Trophoblast cell (in vitro differentiated cells and primary cell): ENCODE measurements around the gene PDXP.
"Not testable (repeated sequence)": the region's sequence is repeated elsewhere in the genome, so short reads cannot be mapped to it uniquely, and the experiment has no call there.

Experiments used
- DNase-seq, 2 donors: peaks; one replicate each; pipeline ENCODE4 v3.0.0-alpha.2; 2016
- H2AFZ ChIP-seq: 2 replicates; pipeline ENCODE4 v1.6.1; 2013; ENCODE audit warnings: low read length, moderate library complexity, mild to moderate bottlenecking; ENCODE audit not compliant: insufficient read depth, poor library complexity
- H2AK5ac ChIP-seq: 2 replicates; pipeline ENCODE4 v1.6.1; 2013; ENCODE audit warnings: mild to moderate bottlenecking, low read length
- H2BK120ac ChIP-seq: 2 replicates; pipeline ENCODE4 v1.6.1; 2013; ENCODE audit warnings: low read length, mild to moderate bottlenecking, moderate library complexity; ENCODE audit not compliant: insufficient read depth, poor library complexity
- H2BK12ac ChIP-seq: 2 replicates; pipeline ENCODE4 v1.6.1; 2013; ENCODE audit warnings: mild to moderate bottlenecking, low read length, moderate library complexity
- H2BK5ac ChIP-seq: 2 replicates; pipeline ENCODE4 v1.6.1; 2013; ENCODE audit warnings: low read length, low read depth, moderate library complexity, mild to moderate bottlenecking; ENCODE audit not compliant: poor library complexity
- H3K14ac ChIP-seq: 2 replicates; pipeline ENCODE4 v1.6.1; 2013; ENCODE audit warnings: mild to moderate bottlenecking, low read length
- H3K18ac ChIP-seq: 2 replicates; pipeline ENCODE4 v1.6.1; 2013; ENCODE audit warnings: mild to moderate bottlenecking, low read length
- H3K23ac ChIP-seq: 2 replicates; pipeline ENCODE4 v1.6.1; 2013; ENCODE audit warnings: low read length
- H3K27ac ChIP-seq: 2 replicates; pipeline ENCODE4 v1.5.1; 2013; ENCODE audit warnings: low read depth, mild to moderate bottlenecking, inconsistent platforms, low read length, moderate library complexity
- H3K27me3 ChIP-seq: 2 replicates; pipeline ENCODE4 v1.6.1; 2013; ENCODE audit warnings: inconsistent platforms, mild to moderate bottlenecking, low read length, moderate library complexity; ENCODE audit not compliant: insufficient read depth
- H3K36me3 ChIP-seq, 2 experiments: 1 replicate in 1 of 2; 2 replicates in 1 of 2; pipeline ENCODE4 v1.6.1; 2013; ENCODE audit warnings: low read length in 2 of 2, mild to moderate bottlenecking in 2 of 2, moderate library complexity in 1 of 2; ENCODE audit not compliant: insufficient read depth in 2 of 2, control insufficient read depth in 1 of 2
- H3K4ac ChIP-seq: 2 replicates; pipeline ENCODE4 v1.6.1; 2013; ENCODE audit warnings: low read depth, mild to moderate bottlenecking, low read length, moderate library complexity
- H3K4me1 ChIP-seq, 2 experiments: 1 replicate in 1 of 2; 2 replicates in 1 of 2; pipeline ENCODE4 v1.6.1; 2013; ENCODE audit warnings: low read length in 2 of 2, mild to moderate bottlenecking in 2 of 2, moderate library complexity in 1 of 2; ENCODE audit not compliant: insufficient read depth in 2 of 2, control insufficient read depth in 1 of 2
- H3K4me2 ChIP-seq: 2 replicates; pipeline ENCODE4 v1.6.1; 2013; ENCODE audit warnings: inconsistent platforms, mild to moderate bottlenecking, low read length, moderate library complexity
- H3K4me3 ChIP-seq: 2 replicates; pipeline ENCODE4 v1.5.1; 2013; ENCODE audit warnings: mild to moderate bottlenecking, low read depth, low read length, inconsistent platforms
- H3K79me1 ChIP-seq: one replicate; pipeline ENCODE4 v1.6.1; 2013; ENCODE audit warnings: low read length
- H3K79me2 ChIP-seq: 2 replicates; pipeline ENCODE4 v1.6.1; 2013; ENCODE audit warnings: low read length, mild to moderate bottlenecking; ENCODE audit not compliant: control insufficient read depth, insufficient read depth, poor library complexity
- H3K9ac ChIP-seq: 2 replicates; pipeline ENCODE4 v1.6.1; 2013; ENCODE audit warnings: mild to moderate bottlenecking, low read length
- H3K9me3 ChIP-seq: 2 replicates; pipeline ENCODE4 v1.6.1; 2013; ENCODE audit warnings: low read depth, mild to moderate bottlenecking, control low read depth, inconsistent platforms, low read length; ENCODE audit not compliant: insufficient read depth
- H4K12ac ChIP-seq: 2 replicates; pipeline ENCODE4 v1.6.1; 2013; ENCODE audit warnings: low read depth, mild to moderate bottlenecking, low read length, moderate library complexity
- H4K8ac ChIP-seq: 2 replicates; pipeline ENCODE4 v1.6.1; 2013; ENCODE audit warnings: low read depth, mild to moderate bottlenecking, low read length, moderate library complexity
- H4K91ac ChIP-seq: one replicate; pipeline ENCODE4 v1.6.1; 2013; ENCODE audit warnings: low read depth, mild to moderate bottlenecking, low read length, moderate library complexity
- WGBS: extraction: QIAGEN DNeasy Blood & Tissue Kit; methylation state at CpG from one replicate; pipeline ENCODE4 v1.1.7; 2013; ENCODE audit warnings: missing lambda C conversion rate; ENCODE audit not compliant: insufficient read length, insufficient coverage; ENCODE audit errors: extremely low coverage; 5-methylcytosine and 5-hydroxymethylcytosine counted together

PDXP gene

DNA sequence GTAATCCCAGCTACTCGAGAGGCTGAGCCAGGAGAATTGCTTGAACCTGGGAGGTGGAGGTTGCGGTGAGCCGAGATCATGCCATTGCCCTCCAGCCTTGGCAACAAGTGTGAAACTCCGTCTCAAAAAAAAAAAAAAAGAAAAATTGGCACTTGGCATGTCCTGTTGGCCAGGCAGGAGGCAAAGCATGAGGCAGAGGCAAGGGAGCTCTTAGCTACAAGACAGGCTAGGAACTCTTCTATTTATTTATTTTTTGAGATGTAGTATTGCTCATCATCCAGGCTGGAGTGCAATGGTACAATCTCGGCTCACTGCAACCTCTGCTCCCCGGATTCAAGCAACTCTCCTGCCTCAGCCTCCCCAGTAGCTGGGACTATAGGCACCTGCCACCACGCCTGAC lies 35.6 kb downstream of the PDXP start:
- not testable (repeated sequence) for H3K23ac ChIP-seq, H3K9ac ChIP-seq, H3K4me2 ChIP-seq, H3K4me1 ChIP-seq, H2BK120ac ChIP-seq, H2BK5ac ChIP-seq, H3K4me3 ChIP-seq, H3K4ac ChIP-seq, H2AFZ ChIP-seq, H4K8ac ChIP-seq, H3K79me2 ChIP-seq, H2BK12ac ChIP-seq, H4K91ac ChIP-seq, DNase-seq, H3K9me3 ChIP-seq, H3K79me1 ChIP-seq, H3K18ac ChIP-seq, H4K12ac ChIP-seq, H2AK5ac ChIP-seq, H3K14ac ChIP-seq, H3K27me3 ChIP-seq, H3K27ac ChIP-seq
- no CpG with 5 or more reads among the region's 7 CpGs for WGBS
- peaks cover 27 to 31% of the 10 kb centered on the region in 2 experiments for H3K36me3 ChIP-seq

GRCh38 chr22:37696260-37696656 lies 37.7 kb downstream of the PDXP start:
- not testable (repeated sequence) for H2AFZ ChIP-seq, H4K12ac ChIP-seq, H3K79me1 ChIP-seq, H3K27ac ChIP-seq, H4K8ac ChIP-seq, H3K23ac ChIP-seq, H3K18ac ChIP-seq, H4K91ac ChIP-seq, H3K9ac ChIP-seq, H3K27me3 ChIP-seq, H3K4ac ChIP-seq, H3K79me2 ChIP-seq, DNase-seq, H3K14ac ChIP-seq, H2BK5ac ChIP-seq, H2AK5ac ChIP-seq, H3K4me1 ChIP-seq, H3K9me3 ChIP-seq, H2BK12ac ChIP-seq, H2BK120ac ChIP-seq, H3K4me3 ChIP-seq
- WGBS = no CpG with 5 or more reads among the region's 13 CpGs
- H3K4me2 ChIP-seq = peak overlapping the region; percentile 62
- peaks cover 15 to 20% of the 10 kb centered on the region in 2 experiments for H3K36me3 ChIP-seq

GRCh38 chr22:37696657-37697537 lies 38.4 kb downstream of the PDXP start, which contains the start of gene TRIOBP:
Gene TRIOBP (plus strand): TSS chr22:37697048. CDS start chr22:37701366, 4,318 bp downstream.
- no peak within 1 kb of the TSS for H3K14ac ChIP-seq

DNA sequence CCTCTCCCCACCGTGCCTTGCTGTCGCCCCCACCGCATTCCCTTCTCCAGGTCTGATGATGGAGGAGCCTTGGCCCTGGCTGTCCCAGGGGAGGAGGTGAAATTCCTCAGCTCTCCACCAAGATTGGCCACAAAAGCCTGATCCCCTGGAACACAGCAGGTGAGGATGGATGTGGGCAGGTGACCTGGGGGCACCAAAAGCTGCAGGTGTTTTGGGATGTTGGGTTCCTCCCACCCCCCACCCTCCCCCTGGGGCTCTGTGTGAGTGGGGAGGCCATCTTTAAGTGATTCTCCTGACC lies 39.0 kb downstream of the PDXP start:
- no peaks in the 10 kb centered on the region for H3K79me1 ChIP-seq
- no peak overlapping the region for H2BK120ac ChIP-seq
- H3K9ac ChIP-seq = no peak overlapping the region
- peak overlapping the region; percentile 63 for H3K4me2 ChIP-seq
- H3K36me3 ChIP-seq = peaks cover 6 to 9% of the 10 kb centered on the region in 2 experiments
- H2AFZ ChIP-seq = peak overlapping the region; percentile 27
- no peaks in the 10 kb centered on the region for H3K9me3 ChIP-seq
- H4K91ac ChIP-seq = peak overlapping the region; percentile 8
- H3K4ac ChIP-seq = no peak overlapping the region
- H3K4me1 ChIP-seq = peaks cover 6 to 7% of the 10 kb centered on the region in 2 experiments
- DNase-seq = no peak
- H3K4me3 ChIP-seq = no peak overlapping the region
- peak overlapping the region; percentile 27 for H4K12ac ChIP-seq
- H2AK5ac ChIP-seq = peak overlapping the region; percentile 12
- peak overlapping the region; percentile 51 for H4K8ac ChIP-seq
- H2BK5ac ChIP-seq = no peak overlapping the region
- H3K27ac ChIP-seq = no peak overlapping the region
- H3K23ac ChIP-seq = no peak overlapping the region
- no peaks in the 10 kb centered on the region for H3K79me2 ChIP-seq
- H2BK12ac ChIP-seq = no peak overlapping the region
- H3K27me3 ChIP-seq = no peaks in the 10 kb centered on the region
- no peak overlapping the region for H3K18ac ChIP-seq
- WGBS = no CpG with 5 or more reads among the region's 3 CpGs
- H3K14ac ChIP-seq = no peak overlapping the region

More at GRCh38 chr22:37696657-37697537, 38.4 kb downstream of the PDXP start, which contains the start of gene TRIOBP:
- Histone ChIP-seq H3K36me3 (peaks cover 10 to 13% of the 10 kb centered on the region in 2 experiments), H3K79me2 (no peaks in the 10 kb centered on the region), H3K18ac (no peak within 1 kb of the TSS), H3K23ac (no peak within 1 kb of the TSS), H3K27ac (no peak within 1 kb of the TSS), H3K79me1 (no peaks in the 10 kb centered on the region), H4K91ac (peak within 1 kb of the TSS; percentile 8), H3K4me2 (peak within 1 kb of the TSS; percentile 63), H4K12ac (peak within 1 kb of the TSS; percentile 27), H3K4ac (no peak within 1 kb of the TSS), H3K4me1 (peaks cover 6 to 7% of the 10 kb centered on the region in 2 experiments), H3K9me3 (no peaks in the 10 kb centered on the region), H2BK120ac (no peak within 1 kb of the TSS), H3K9ac (no peak within 1 kb of the TSS), H2AK5ac (peak within 1 kb of the TSS; percentile 12), H2AFZ (peak within 1 kb of the TSS; percentile 27), H3K4me3 (no peak within 1 kb of the TSS), H3K27me3 (no peaks in the 10 kb centered on the region), H2BK5ac (no peak within 1 kb of the TSS), H2BK12ac (no peak within 1 kb of the TSS), H4K8ac (peak within 1 kb of the TSS; percentile 51)
- no CpG with 5 or more reads among the region's 39 CpGs for WGBS
- peak; percentile 96 for DNase-seq
